GM19099 (cell line): ENCODE data around the gene NMNAT2.

Experiments
- POLR2A ChIP-seq: IDR thresholded peaks from 3 replicates; pipeline ENCODE4 v1.6.1; 2011; ENCODE audit warnings: low read depth; ENCODE audit not compliant: insufficient read length; ENCODE audit errors: extremely low read depth

The NMNAT2 gene

GRCh38 chr1:183385340-183386144 is 32.6 kb downstream of the NMNAT2 start:
- no peak for TF ChIP-seq POLR2A

- TF ChIP-seq POLR2A = no peak
Measured at GRCh38 chr1:183379951-183380350, 38.2 kb downstream of the NMNAT2 start.

- no peak for TF ChIP-seq POLR2A
Measured at GRCh38 chr1:183375381-183375780, 42.8 kb downstream of the NMNAT2 start.

- no peak for TF ChIP-seq POLR2A
Measured at GRCh38 chr1:183374825-183375224, 43.4 kb downstream of the NMNAT2 start.

- no peak for TF ChIP-seq POLR2A
Measured at GRCh38 chr1:183372586-183373230, 45.5 kb downstream of the NMNAT2 start.

GRCh38 chr1:183370399-183371058 is 47.7 kb downstream of the NMNAT2 start:
- no peak for TF ChIP-seq POLR2A

GRCh38 chr1:183368213-183369108 is 49.7 kb downstream of the NMNAT2 start:
- TF ChIP-seq POLR2A = no peak

GRCh38 chr1:183366116-183366515 is 52.1 kb downstream of the NMNAT2 start:
- no peak for TF ChIP-seq POLR2A

GRCh38 chr1:183365676-183366075 is 52.5 kb downstream of the NMNAT2 start:
- no peak for TF ChIP-seq POLR2A

- no peak for TF ChIP-seq POLR2A
Measured at GRCh38 chr1:183365093-183365492, 53.1 kb downstream of the NMNAT2 start.

GRCh38 chr1:183363972-183364371 is 54.2 kb downstream of the NMNAT2 start:
- TF ChIP-seq POLR2A = no peak

- TF ChIP-seq POLR2A = no peak
Measured at GRCh38 chr1:183361081-183361480, 57.1 kb downstream of the NMNAT2 start.

GRCh38 chr1:183360473-183360872 is 57.7 kb downstream of the NMNAT2 start:
- no peak for TF ChIP-seq POLR2A

GRCh38 chr1:183356534-183357182 is 61.5 kb downstream of the NMNAT2 start:
- no peak for TF ChIP-seq POLR2A
